ENCODE measurements around the gene SUCLG1.

SUCLG1 gene

DNA sequence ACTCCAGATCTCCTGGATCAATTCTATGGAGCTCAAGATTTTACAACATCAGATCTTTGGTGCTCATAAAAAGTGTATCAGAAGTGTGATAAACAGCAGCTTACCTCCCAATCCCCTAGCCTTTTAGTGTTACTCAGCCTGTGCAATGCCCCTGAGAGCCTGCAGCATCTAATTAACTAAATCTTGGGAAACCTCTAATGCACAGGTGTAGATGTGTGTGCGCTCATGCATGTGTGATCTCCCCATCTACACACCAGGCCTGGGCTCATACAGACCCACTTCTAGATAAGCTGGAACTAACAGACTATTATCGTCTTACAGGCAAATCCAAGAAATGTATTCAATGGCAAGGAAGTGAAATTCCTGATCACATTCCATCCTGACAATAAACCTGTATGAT, 7.5 kb downstream of the SUCLG1 start:
- H3K9ac ChIP-seq (ENCODE audit: low read depth, low read length): no peak overlapping the region
- no peaks in the 10 kb centered on the region for H3K36me3 ChIP-seq (ENCODE audit: insufficient read depth, low read length)
- H3K9me3 ChIP-seq (ENCODE audit: control insufficient read depth, insufficient read depth, low read length): no peaks in the 10 kb centered on the region
- H3K4me1 ChIP-seq (ENCODE audit: insufficient read depth, low read length): no peaks in the 10 kb centered on the region

- no peaks in the 10 kb centered on the region; the same call in 1 of the 2 replicates for H3K9me3 ChIP-seq (ENCODE audit: control insufficient read depth, insufficient read depth, low read length)
- H3K9ac ChIP-seq (ENCODE audit: low read depth, low read length): no peak overlapping the region
These were observed 8.5 kb downstream of the SUCLG1 start for GRCh38 chr2:84450288-84451227.

GRCh38 chr2:84449711-84450110, 9.4 kb downstream of the SUCLG1 start:
- no peak overlapping the region for H3K9ac ChIP-seq (ENCODE audit: low read depth, low read length)
- H3K4me1 ChIP-seq (ENCODE audit: insufficient read depth, low read length): no peaks in the 10 kb centered on the region
- H3K9me3 ChIP-seq (ENCODE audit: control insufficient read depth, insufficient read depth, low read length): no peaks in the 10 kb centered on the region; the same call in 1 of the 2 replicates
- peaks cover 7% of the 10 kb centered on the region; the same call in 1 of the 2 replicates for H3K36me3 ChIP-seq (ENCODE audit: insufficient read depth, low read length)

More at GRCh38 chr2:84450288-84451227, 8.5 kb downstream of the SUCLG1 start:
- H3K4me1 ChIP-seq (ENCODE audit: insufficient read depth, low read length): no peaks in the 10 kb centered on the region
- peaks cover 5% of the 10 kb centered on the region; the same call in 1 of the 2 replicates for H3K36me3 ChIP-seq (ENCODE audit: insufficient read depth, low read length)

GRCh38 chr2:84449055-84449454, 10.0 kb downstream of the SUCLG1 start:
- Histone ChIP-seq H3K9me3 (ENCODE audit: control insufficient read depth, insufficient read depth, low read length) (no peaks in the 10 kb centered on the region; the same call in 1 of the 2 replicates), H3K9ac (ENCODE audit: low read depth, low read length) (no peak overlapping the region), H3K36me3 (ENCODE audit: insufficient read depth, low read length) (peaks cover 7% of the 10 kb centered on the region; the same call in 1 of the 2 replicates), H3K4me1 (ENCODE audit: insufficient read depth, low read length) (no peaks in the 10 kb centered on the region)

DNA sequence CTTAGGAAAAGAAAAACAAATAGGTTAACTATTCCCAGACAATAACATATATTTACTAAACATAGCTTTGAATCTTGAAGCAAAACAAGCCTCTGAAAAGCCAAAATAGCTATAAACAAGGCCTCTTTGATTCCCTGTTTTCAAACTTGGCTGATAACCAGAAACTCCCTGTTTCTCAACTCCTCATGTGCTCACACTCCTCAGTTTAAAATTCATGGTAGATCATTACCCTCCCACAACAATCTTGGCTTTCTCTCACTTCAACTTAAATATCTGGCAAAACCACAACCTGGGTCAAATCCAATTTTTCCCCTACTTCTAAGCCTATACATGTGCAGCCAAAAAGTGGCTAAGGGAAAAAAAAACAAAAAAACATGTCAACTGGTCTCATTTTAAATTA, 15.6 kb downstream of the SUCLG1 start:
- Histone ChIP-seq H3K36me3 (ENCODE audit: insufficient read depth, low read length) (peaks cover 15% of the 10 kb centered on the region; the same call in 1 of the 2 replicates), H3K9ac (ENCODE audit: low read depth, low read length) (no peak overlapping the region), H3K4me1 (ENCODE audit: insufficient read depth, low read length) (no peaks in the 10 kb centered on the region)

DNA sequence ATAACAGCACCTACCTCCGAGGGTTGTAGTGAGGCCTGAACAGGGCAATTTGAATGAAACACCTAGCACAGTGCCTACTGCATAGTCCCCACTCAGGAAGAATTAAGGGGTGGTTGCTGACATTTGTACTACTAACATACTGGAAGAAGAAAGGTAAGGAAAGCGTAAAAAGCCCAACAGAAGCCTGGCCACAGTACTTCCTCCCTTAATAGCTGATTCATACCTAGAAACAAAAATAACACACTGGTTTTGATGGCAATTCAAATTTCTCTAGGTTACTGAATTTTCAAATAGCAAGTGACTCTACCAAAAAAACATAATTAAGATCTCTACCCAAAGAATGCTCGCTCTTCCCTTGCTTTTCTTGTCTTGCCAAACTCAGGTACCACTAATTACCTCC, 16.2 kb downstream of the SUCLG1 start:
- H3K9me3 ChIP-seq (ENCODE audit: control insufficient read depth, insufficient read depth, low read length): no peaks in the 10 kb centered on the region; the same call in 1 of the 2 replicates
- H3K9ac ChIP-seq (ENCODE audit: low read depth, low read length): no peak overlapping the region
- no peaks in the 10 kb centered on the region for H3K4me1 ChIP-seq (ENCODE audit: insufficient read depth, low read length)
- H3K36me3 ChIP-seq (ENCODE audit: insufficient read depth, low read length): peaks cover 15% of the 10 kb centered on the region; the same call in 1 of the 2 replicates

More for the DNA sequence above, 15.6 kb downstream of the SUCLG1 start:
- no peaks in the 10 kb centered on the region; the same call in 1 of the 2 replicates for H3K9me3 ChIP-seq (ENCODE audit: control insufficient read depth, insufficient read depth, low read length)

- Histone ChIP-seq H3K9ac (ENCODE audit: low read depth, low read length) (no peak overlapping the region), H3K36me3 (ENCODE audit: insufficient read depth, low read length) (peaks cover 15% of the 10 kb centered on the region; the same call in 1 of the 2 replicates), H3K9me3 (ENCODE audit: control insufficient read depth, insufficient read depth, low read length) (no peaks in the 10 kb centered on the region; the same call in 1 of the 2 replicates), H3K4me1 (ENCODE audit: insufficient read depth, low read length) (no peaks in the 10 kb centered on the region)
These were observed 17.6 kb downstream of the SUCLG1 start for GRCh38 chr2:84441505-84441904.

DNA sequence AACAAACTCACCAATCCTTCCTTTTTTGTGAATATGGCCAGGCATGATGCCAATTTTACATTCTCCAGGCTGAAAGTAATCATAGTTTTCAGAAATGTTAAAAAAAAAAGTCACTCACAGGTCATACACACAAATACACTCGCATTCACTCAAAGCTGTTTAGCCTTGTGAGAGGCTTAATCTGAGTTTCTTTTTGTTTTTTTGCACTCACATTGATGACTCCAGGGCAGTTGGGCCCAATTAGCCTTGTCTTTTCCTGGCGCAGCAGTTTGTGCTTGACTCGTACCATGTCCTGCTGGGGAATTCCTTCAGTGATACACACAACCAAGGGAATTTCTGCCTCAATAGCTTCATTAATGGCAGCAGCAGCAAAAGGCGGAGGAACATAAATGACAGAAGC, 18.0 kb downstream of the SUCLG1 start:
- Histone ChIP-seq H3K9me3 (ENCODE audit: control insufficient read depth, insufficient read depth, low read length) (no peaks in the 10 kb centered on the region), H3K4me1 (ENCODE audit: insufficient read depth, low read length) (no peaks in the 10 kb centered on the region), H3K36me3 (ENCODE audit: insufficient read depth, low read length) (peaks cover 15% of the 10 kb centered on the region; the same call in 1 of the 2 replicates), H3K9ac (ENCODE audit: low read depth, low read length) (no peak overlapping the region)

DNA sequence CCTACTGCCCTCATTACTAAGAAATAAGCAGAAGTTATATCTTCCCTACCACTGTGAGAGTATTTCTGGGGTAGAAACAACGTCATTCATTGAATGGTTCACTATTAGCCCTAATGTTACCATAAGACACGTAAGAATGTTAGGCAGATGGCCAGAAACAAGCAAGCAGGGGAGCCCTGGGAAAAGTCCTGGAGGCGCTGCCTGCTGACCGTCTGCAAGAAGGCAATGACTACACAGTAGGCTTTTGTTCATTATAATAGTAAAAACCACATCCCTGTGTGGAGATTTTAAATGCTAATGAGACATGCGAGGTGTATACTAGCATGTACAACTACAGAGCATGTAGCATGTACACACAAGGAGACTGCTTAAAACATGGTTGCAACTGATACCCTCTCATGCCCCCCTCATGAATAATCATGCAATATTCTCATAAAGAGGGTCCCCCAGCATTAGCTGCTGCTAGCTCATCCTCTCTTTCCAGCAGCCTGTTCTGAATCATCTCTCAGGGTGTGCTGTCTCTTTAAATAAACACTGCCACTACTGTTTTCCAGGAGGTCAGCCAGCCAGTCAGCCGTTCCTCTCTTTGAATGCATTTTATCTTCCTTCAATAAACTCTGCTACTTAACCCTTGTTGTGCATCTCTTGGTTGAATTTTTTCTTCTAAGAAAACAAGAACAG, 23.6 kb downstream of the SUCLG1 start:
- Histone ChIP-seq H3K9ac (ENCODE audit: low read depth, low read length) (no peak overlapping the region), H3K4me1 (ENCODE audit: insufficient read depth, low read length) (no peaks in the 10 kb centered on the region), H3K36me3 (ENCODE audit: insufficient read depth, low read length) (no peaks in the 10 kb centered on the region), H3K9me3 (ENCODE audit: control insufficient read depth, insufficient read depth, low read length) (no peaks in the 10 kb centered on the region)

DNA sequence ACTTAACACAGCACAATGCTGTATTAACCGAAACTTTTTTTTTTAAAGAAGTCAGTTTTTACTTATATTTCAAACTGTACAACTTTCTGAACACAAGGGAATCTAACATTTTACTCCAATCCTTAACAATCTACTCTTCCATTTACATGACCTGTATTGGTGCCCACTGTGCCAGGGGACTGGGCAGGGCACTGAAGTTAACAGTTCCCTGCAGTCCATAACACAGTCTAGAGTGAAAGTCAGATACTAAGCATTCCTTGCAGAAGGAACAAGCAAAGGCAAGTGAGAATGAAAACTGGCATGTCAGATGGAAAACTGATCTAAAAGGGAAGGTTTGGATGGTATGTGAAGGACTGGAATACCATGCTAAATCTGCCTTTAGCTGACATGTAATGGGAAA, 29.8 kb downstream of the SUCLG1 start:
- Histone ChIP-seq H3K4me1 (ENCODE audit: insufficient read depth, low read length) (no peaks in the 10 kb centered on the region), H3K36me3 (ENCODE audit: insufficient read depth, low read length) (no peaks in the 10 kb centered on the region), H3K9ac (ENCODE audit: low read depth, low read length) (no peak overlapping the region), H3K9me3 (ENCODE audit: control insufficient read depth, insufficient read depth, low read length) (no peaks in the 10 kb centered on the region)

GRCh38 chr2:84427235-84428138, 31.6 kb downstream of the SUCLG1 start:
- Histone ChIP-seq H3K36me3 (ENCODE audit: insufficient read depth, low read length) (no peaks in the 10 kb centered on the region), H3K9ac (ENCODE audit: low read depth, low read length) (no peak overlapping the region), H3K4me1 (ENCODE audit: insufficient read depth, low read length) (no peaks in the 10 kb centered on the region), H3K9me3 (ENCODE audit: control insufficient read depth, insufficient read depth, low read length) (no peaks in the 10 kb centered on the region)

GRCh38 chr2:84425310-84425709, 33.8 kb downstream of the SUCLG1 start:
- Histone ChIP-seq H3K9ac (ENCODE audit: low read depth, low read length) (no peak overlapping the region), H3K36me3 (ENCODE audit: insufficient read depth, low read length) (no peaks in the 10 kb centered on the region), H3K9me3 (ENCODE audit: control insufficient read depth, insufficient read depth, low read length) (no peaks in the 10 kb centered on the region), H3K4me1 (ENCODE audit: insufficient read depth, low read length) (no peaks in the 10 kb centered on the region)

DNA sequence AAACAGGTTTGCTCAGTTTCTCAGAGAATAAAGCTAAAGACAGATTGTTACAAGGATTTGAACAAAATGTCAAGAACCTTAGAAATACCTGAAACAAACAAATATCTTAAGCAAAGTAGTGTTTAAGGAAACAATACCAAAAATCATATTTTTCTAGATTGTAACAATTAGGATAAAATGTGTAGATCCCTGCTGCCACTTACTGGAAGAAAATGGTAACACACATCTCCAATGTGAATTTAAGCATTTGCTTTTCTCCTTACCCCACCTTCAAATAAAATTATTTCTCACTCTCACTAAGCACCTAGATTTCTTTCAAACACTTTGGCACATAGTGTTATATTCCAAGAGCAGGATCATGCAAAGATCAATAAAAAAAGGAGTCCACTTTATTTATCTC, 34.9 kb downstream of the SUCLG1 start:
- H3K4me1 ChIP-seq (ENCODE audit: insufficient read depth, low read length): no peaks in the 10 kb centered on the region
- no peaks in the 10 kb centered on the region for H3K9me3 ChIP-seq (ENCODE audit: control insufficient read depth, insufficient read depth, low read length)
- H3K36me3 ChIP-seq (ENCODE audit: insufficient read depth, low read length): no peaks in the 10 kb centered on the region
- no peak overlapping the region for H3K9ac ChIP-seq (ENCODE audit: low read depth, low read length)

DNA sequence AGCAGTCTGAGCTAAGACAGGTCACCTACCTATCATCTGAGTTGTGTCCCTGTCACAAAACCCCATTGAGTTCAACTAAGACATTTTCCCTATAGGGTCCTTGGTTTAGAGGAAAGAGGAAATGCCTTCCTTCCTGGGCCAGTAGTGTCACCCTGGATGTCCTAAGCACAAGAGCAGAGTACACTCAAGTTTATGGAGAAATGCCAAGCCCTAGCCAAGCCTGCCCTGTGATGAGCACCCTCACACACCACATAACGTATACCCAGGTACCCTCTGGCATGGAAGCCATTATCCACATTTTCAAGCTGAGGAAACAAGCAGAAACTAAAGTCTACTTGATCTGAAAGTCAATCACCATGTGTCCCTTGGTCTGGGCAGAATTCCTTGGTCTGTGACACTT, 37.3 kb downstream of the SUCLG1 start:
- Histone ChIP-seq H3K4me1 (ENCODE audit: insufficient read depth, low read length) (no peaks in the 10 kb centered on the region), H3K9me3 (ENCODE audit: control insufficient read depth, insufficient read depth, low read length) (no peaks in the 10 kb centered on the region), H3K36me3 (ENCODE audit: insufficient read depth, low read length) (no peaks in the 10 kb centered on the region)

More for the DNA sequence above, 37.3 kb downstream of the SUCLG1 start:
- no peak overlapping the region for H3K9ac ChIP-seq (ENCODE audit: low read depth, low read length)
